HepG2 (cell line): ENCODE measurements around the gene NINJ2. TPM values are rescaled to one million over a fixed set of nuclear protein-coding genes. Genes with fewer than 3 reads are reported as not detected.

Experiments
- ARID2 ChIP-seq: sonication (generic); formaldehyde crosslinking; IDR thresholded peaks from 2 replicates; pipeline ENCODE4 v1.8.1; 2022; ENCODE audit warnings: mild to moderate bottlenecking, missing genetic modification reagents, borderline replicate concordance
- CENPX ChIP-seq: sonication (generic); formaldehyde crosslinking; IDR thresholded peaks from 2 replicates; pipeline ENCODE4 v1.9.0; 2021; ENCODE audit warnings: mild to moderate bottlenecking, missing genetic modification reagents, moderate library complexity
- HOXA9 ChIP-seq: sonication (generic); formaldehyde crosslinking; IDR thresholded peaks from 2 replicates; pipeline ENCODE4 v1.8.1; 2022; ENCODE audit warnings: missing genetic modification reagents, mild to moderate bottlenecking, moderate library complexity, borderline replicate concordance
- KDM2A ChIP-seq: sonication (generic); formaldehyde crosslinking; IDR thresholded peaks from 2 replicates; pipeline ENCODE4 v1.4.0; 2020; ENCODE audit warnings: low read depth, missing genetic modification reagents, borderline replicate concordance
- MAFK ChIP-seq, 2 experiments: IDR thresholded peaks in 1 of 2; conservative IDR thresholded peaks in 1 of 2; 2 replicates each; pipeline ENCODE4 v1.6.1; 2011; ENCODE audit warnings: improper control_type of control experiment in 2 of 2, low read length in 2 of 2
- MTA3 ChIP-seq: sonication (generic); formaldehyde crosslinking; IDR thresholded peaks from 2 replicates; pipeline ENCODE4 v1.4.0; 2020; ENCODE audit warnings: missing genetic modification reagents
- PHB2 ChIP-seq: fragments of 450-650 bp; IDR thresholded peaks from 2 replicates; pipeline ENCODE4 v1.6.1; 2018; ENCODE audit not compliant: partially characterized antibody
- PRPF4 ChIP-seq: fragments of 200-400 bp; formaldehyde crosslinking; IDR thresholded peaks from 2 replicates; pipeline ENCODE4 v1.6.1; 2016; ENCODE audit warnings: low read length, low read depth; ENCODE audit not compliant: poor library complexity, severe bottlenecking
- RAD21 ChIP-seq: fragments of 450-650 bp; formaldehyde crosslinking; IDR thresholded peaks from 2 replicates; pipeline ENCODE4 v1.5.0; 2020; ENCODE audit warnings: mild to moderate bottlenecking
- RXRA ChIP-seq: sonication (generic); formaldehyde crosslinking; IDR thresholded peaks from 2 replicates; pipeline ENCODE4 v1.5.1; 2020; ENCODE audit warnings: missing genetic modification reagents
- SETDB1 ChIP-seq: sonication (generic); formaldehyde crosslinking; IDR thresholded peaks from 2 replicates; pipeline ENCODE4 v1.5.1; 2020; ENCODE audit warnings: missing genetic modification reagents, mild to moderate bottlenecking, borderline replicate concordance
- SP2 ChIP-seq: sonication (generic); formaldehyde crosslinking; IDR thresholded peaks from 2 replicates; pipeline ENCODE4 v1.5.1; 2020; ENCODE audit warnings: mild to moderate bottlenecking, missing genetic modification reagents
- SRSF4 ChIP-seq: fragments of 200-400 bp; formaldehyde crosslinking; IDR thresholded peaks from one replicate; pipeline ENCODE4 v1.6.1; 2018; ENCODE audit warnings: mild to moderate bottlenecking, low read depth, low read length, moderate library complexity; ENCODE audit not compliant: poor library complexity, severe bottlenecking
- TBP ChIP-seq: sonication (generic); formaldehyde crosslinking; IDR thresholded peaks from 2 replicates; pipeline ENCODE4 v1.5.0; 2020; ENCODE audit warnings: missing genetic modification reagents
- TCF7 ChIP-seq: sonication (generic); IDR thresholded peaks from 2 replicates; pipeline ENCODE4 v1.6.1; 2016; ENCODE audit warnings: antibody characterized with exemption, low read depth
- TOPORS ChIP-seq: sonication (generic); formaldehyde crosslinking; IDR thresholded peaks from 2 replicates; pipeline ENCODE4 v1.8.0; 2023; ENCODE audit warnings: mild to moderate bottlenecking, missing genetic modification reagents
- ZBTB38 ChIP-seq: sonication (generic); formaldehyde crosslinking; IDR thresholded peaks from 2 replicates; pipeline ENCODE4 v1.5.1; 2020; ENCODE audit warnings: mild to moderate bottlenecking, missing genetic modification reagents
- ZKSCAN8 ChIP-seq: IDR thresholded peaks from 2 replicates; pipeline ENCODE4 v1.6.1; 2016; ENCODE audit warnings: borderline replicate concordance, missing genetic modification reagents, missing compliant biosample characterization
- ZNF20 ChIP-seq: sonication (generic); formaldehyde crosslinking; IDR thresholded peaks from 2 replicates; pipeline ENCODE4 v1.4.0; 2020; ENCODE audit warnings: mild to moderate bottlenecking, moderate library complexity, missing genetic modification reagents
- ZNF24 ChIP-seq: fragments of 450-650 bp; IDR thresholded peaks from 2 replicates; pipeline ENCODE4 v1.6.1; 2017; ENCODE audit warnings: antibody characterized with exemption, mild to moderate bottlenecking
- ZNF282 ChIP-seq: fragments of 450-650 bp; IDR thresholded peaks from 2 replicates; pipeline ENCODE4 v1.6.1; 2018; ENCODE audit not compliant: partially characterized antibody
- ZNF496 ChIP-seq: sonication (generic); formaldehyde crosslinking; IDR thresholded peaks from 2 replicates; pipeline ENCODE4 v1.8.1; 2023; ENCODE audit warnings: mild to moderate bottlenecking, moderate library complexity, missing genetic modification reagents; ENCODE audit not compliant: insufficient replicate concordance
- ZNF749 ChIP-seq: sonication (generic); formaldehyde crosslinking; IDR thresholded peaks from 2 replicates; pipeline ENCODE4 v1.8.0; 2022; ENCODE audit warnings: mild to moderate bottlenecking, missing genetic modification reagents, moderate library complexity, borderline replicate concordance
- polyA plus RNA-seq, 8 experiments: library from polyadenylated mRNA; depleted of rRNA in 3 of 8; stranded (reverse) in 7 of 8; unstranded in 1 of 8; fragments of >200 nt; fragmentation: Illumina TruSeq in 4 of 8; extraction: Trizol in 4 of 8; gene quantifications; 2 replicates each; pipeline versions ENCODE4 v1.2.1 to v1.2.3, GENCODE V29; 2011 to 2016; ENCODE audit warnings: low read depth in 4 of 8, missing spikeins in 1 of 8, mixed read lengths in 1 of 8; ENCODE audit not compliant: insufficient read depth in 1 of 8
- total RNA-seq, 5 experiments: library from RNA; depleted of rRNA; stranded (reverse); fragments of >200 nt; fragmentation: Illumina TruSeq; extraction: Trizol; gene quantifications; 2 replicates each; pipeline ENCODE4 v1.2.3, GENCODE V29; 2016; ENCODE audit warnings: low read depth in 1 of 5
- TF ChIP-seq, protein P1 (sequence below): sonication (generic); formaldehyde crosslinking; conservative IDR thresholded peaks from 2 replicates; pipeline ENCODE4 v1.8.0; 2022; ENCODE audit warnings: low read depth, missing genetic modification reagents
- TF ChIP-seq, protein P2 (sequence below): IDR thresholded peaks from 2 replicates; pipeline ENCODE4 v1.6.1; 2016; ENCODE audit warnings: low read depth
- TF ChIP-seq, protein P3 (sequence below): sonication (generic); formaldehyde crosslinking; IDR thresholded peaks from 2 replicates; pipeline ENCODE4 v1.4.0; 2020; ENCODE audit warnings: missing genetic modification reagents

NINJ2 gene
- total and polyA plus RNA-seq, 2 of the 13 experiments (the other 11 are each of a cell fraction or from before 2014, with no cell fraction given), result 0.62 to 3.8 TPM

DNA sequence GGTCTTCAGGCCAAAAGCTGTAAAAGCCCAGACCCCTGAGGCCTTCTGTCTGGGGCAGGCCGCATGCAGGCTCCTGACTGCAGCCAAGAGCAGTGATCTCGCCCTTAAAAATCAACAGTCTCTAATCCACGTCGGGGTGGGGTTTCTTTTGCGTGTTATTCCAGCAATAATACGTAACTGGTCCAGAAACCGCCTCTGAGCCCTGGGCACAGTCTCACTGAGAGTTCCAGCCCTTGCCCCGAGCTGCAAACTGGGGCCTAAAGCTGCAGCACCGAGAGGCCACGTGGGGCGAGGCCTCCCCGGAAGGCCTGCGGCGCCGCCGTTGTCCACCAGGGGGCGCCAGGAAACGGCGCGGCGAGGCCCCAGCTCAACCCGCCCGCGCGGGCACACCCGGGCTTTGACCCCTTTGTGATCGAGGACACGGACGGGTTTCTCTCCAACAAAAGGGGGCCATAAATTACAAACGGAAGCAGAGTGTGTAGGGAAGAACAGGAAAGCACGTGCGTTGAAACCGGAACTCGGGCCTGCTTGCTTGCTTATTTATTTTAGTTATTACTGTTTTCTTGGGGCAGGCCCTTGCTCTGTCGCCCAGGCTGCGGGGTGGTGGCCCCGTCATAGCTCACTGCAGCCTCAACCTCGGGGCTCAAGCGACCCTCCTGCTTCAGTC is 87.2 kb downstream of the NINJ2 start (continued):
- no peak for TF ChIP-seq ZNF282
- TF ChIP-seq TCF7, result no peak
- TF ChIP-seq MAFK (conservative IDR thresholded peaks at IDR 0.05 in 1 of 2, IDR thresholded peaks at IDR 0.05 in 1 of 2; ENCODE audit: low read length in 2 of 2), result no peak
- TF ChIP-seq MTA3 (CRISPR knock-in tag), result no peak
- TF ChIP-seq, protein P1, sequence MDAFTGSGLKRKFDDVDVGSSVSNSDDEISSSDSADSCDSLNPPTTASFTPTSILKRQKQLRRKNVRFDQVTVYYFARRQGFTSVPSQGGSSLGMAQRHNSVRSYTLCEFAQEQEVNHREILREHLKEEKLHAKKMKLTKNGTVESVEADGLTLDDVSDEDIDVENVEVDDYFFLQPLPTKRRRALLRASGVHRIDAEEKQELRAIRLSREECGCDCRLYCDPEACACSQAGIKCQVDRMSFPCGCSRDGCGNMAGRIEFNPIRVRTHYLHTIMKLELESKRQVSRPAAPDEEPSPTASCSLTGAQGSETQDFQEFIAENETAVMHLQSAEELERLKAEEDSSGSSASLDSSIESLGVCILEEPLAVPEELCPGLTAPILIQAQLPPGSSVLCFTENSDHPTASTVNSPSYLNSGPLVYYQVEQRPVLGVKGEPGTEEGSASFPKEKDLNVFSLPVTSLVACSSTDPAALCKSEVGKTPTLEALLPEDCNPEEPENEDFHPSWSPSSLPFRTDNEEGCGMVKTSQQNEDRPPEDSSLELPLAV (CRISPR knock-in tag), result no peak
- TF ChIP-seq TOPORS, result peak; percentile 92
- TF ChIP-seq PRPF4, result no peak
- peak; percentile 93 for TF ChIP-seq KDM2A (CRISPR knock-in tag)
- TF ChIP-seq ZNF496 (CRISPR knock-in tag), result no peak
- no peak for TF ChIP-seq CENPX
- TF ChIP-seq HOXA9 (CRISPR knock-in tag), result peak; percentile 66; the same call in 1 of the 2 replicates
- TF ChIP-seq SETDB1 (CRISPR knock-in tag), result no peak
- no peak for TF ChIP-seq SRSF4
- TF ChIP-seq, protein P2, sequence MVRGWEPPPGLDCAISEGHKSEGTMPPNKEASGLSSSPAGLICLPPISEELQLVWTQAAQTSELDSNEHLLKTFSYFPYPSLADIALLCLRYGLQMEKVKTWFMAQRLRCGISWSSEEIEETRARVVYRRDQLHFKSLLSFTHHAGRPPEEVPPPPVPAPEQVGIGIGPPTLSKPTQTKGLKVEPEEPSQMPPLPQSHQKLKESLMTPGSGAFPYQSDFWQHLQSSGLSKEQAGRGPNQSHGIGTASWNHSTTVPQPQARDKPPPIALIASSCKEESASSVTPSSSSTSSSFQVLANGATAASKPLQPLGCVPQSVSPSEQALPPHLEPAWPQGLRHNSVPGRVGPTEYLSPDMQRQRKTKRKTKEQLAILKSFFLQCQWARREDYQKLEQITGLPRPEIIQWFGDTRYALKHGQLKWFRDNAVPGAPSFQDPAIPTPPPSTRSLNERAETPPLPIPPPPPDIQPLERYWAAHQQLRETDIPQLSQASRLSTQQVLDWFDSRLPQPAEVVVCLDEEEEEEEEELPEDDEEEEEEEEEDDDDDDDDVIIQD, result no peak
- no peak for TF ChIP-seq SP2
- no peak for TF ChIP-seq ZNF24
- no peak for TF ChIP-seq ZNF749
- TF ChIP-seq PHB2, result no peak
- TF ChIP-seq RXRA (CRISPR knock-in tag), result peak; percentile 96
- no peak for TF ChIP-seq TBP (CRISPR knock-in tag)
- peak; percentile 88 for TF ChIP-seq ZKSCAN8 (CRISPR knock-in tag)
- TF ChIP-seq ZNF20 (CRISPR knock-in tag), result 0 out of 2 replicates have a peak, but pooled peaks have one; percentile 50
- peak; percentile 93 for TF ChIP-seq ZBTB38 (CRISPR knock-in tag)
- TF ChIP-seq RAD21 (CRISPR knock-in tag), result peak; percentile 98
- peak; percentile 93; the same call in 1 of the 2 replicates for TF ChIP-seq ARID2
- TF ChIP-seq, protein P3, sequence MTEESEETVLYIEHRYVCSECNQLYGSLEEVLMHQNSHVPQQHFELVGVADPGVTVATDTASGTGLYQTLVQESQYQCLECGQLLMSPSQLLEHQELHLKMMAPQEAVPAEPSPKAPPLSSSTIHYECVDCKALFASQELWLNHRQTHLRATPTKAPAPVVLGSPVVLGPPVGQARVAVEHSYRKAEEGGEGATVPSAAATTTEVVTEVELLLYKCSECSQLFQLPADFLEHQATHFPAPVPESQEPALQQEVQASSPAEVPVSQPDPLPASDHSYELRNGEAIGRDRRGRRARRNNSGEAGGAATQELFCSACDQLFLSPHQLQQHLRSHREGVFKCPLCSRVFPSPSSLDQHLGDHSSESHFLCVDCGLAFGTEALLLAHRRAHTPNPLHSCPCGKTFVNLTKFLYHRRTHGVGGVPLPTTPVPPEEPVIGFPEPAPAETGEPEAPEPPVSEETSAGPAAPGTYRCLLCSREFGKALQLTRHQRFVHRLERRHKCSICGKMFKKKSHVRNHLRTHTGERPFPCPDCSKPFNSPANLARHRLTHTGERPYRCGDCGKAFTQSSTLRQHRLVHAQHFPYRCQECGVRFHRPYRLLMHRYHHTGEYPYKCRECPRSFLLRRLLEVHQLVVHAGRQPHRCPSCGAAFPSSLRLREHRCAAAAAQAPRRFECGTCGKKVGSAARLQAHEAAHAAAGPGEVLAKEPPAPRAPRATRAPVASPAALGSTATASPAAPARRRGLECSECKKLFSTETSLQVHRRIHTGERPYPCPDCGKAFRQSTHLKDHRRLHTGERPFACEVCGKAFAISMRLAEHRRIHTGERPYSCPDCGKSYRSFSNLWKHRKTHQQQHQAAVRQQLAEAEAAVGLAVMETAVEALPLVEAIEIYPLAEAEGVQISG (CRISPR knock-in tag), result peak; percentile 79
